Ovary (tissue), 3 donors: ENCODE data around the gene PTPRS.

Experiments
- EP300 ChIP-seq: sonication (generic); formaldehyde crosslinking; IDR thresholded peaks from one replicate; pipeline ENCODE4 v1.6.1; 2017; ENCODE audit warnings: antibody characterized with exemption
- POLR2A ChIP-seq: fragments of 450-650 bp; IDR thresholded peaks from one replicate; pipeline ENCODE4 v1.6.1; 2017; ENCODE audit warnings: antibody characterized with exemption, mild to moderate bottlenecking, moderate library complexity
- TF ChIP-seq, protein P1 (sequence below), 3 donors: fragments of 450-650 bp in 2 of 3; fragments of 200-600 bp in 1 of 3; IDR thresholded peaks; one replicate each; pipeline versions ENCODE4 v1.5.1 to v1.8.0; 2016 to 2022; ENCODE audit warnings: antibody characterized with exemption in 3 of 3, mild to moderate bottlenecking in 1 of 3
- donor health status: DM: no; HTN: no; CAD: no.

DNA sequence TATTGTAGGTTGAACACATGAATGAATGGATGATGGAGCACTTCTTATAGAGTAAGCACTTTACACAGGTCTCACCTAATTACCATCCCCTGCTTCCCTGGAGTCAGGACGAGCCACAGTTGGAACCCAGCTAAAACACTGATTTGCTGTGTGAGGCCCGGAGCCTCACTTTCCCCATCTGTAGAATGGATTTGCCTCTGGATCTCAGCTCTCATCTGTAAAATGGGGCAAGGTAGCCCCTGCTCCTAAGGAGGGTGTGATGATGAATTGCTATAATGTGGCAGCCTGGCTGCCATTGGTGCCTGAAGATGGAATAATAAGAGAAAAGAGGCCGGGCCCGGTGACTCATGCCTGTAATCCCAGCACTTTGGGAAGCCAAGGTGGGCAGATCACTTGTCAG lies 1.4 kb upstream of the PTPRS start:
- TF ChIP-seq, protein P1, sequence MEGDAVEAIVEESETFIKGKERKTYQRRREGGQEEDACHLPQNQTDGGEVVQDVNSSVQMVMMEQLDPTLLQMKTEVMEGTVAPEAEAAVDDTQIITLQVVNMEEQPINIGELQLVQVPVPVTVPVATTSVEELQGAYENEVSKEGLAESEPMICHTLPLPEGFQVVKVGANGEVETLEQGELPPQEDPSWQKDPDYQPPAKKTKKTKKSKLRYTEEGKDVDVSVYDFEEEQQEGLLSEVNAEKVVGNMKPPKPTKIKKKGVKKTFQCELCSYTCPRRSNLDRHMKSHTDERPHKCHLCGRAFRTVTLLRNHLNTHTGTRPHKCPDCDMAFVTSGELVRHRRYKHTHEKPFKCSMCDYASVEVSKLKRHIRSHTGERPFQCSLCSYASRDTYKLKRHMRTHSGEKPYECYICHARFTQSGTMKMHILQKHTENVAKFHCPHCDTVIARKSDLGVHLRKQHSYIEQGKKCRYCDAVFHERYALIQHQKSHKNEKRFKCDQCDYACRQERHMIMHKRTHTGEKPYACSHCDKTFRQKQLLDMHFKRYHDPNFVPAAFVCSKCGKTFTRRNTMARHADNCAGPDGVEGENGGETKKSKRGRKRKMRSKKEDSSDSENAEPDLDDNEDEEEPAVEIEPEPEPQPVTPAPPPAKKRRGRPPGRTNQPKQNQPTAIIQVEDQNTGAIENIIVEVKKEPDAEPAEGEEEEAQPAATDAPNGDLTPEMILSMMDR (IDR thresholded peaks at IDR 0.05), result no peak
- TF ChIP-seq POLR2A, result no peak
- TF ChIP-seq EP300, result no peak
